K562 (cell line): ENCODE data around the gene MEX3A. TPM values are rescaled to one million over a fixed set of nuclear protein-coding genes. Genes with fewer than 3 reads are reported as not detected.

Experiments used
- ATAC-seq: fragments of 200-7000 bp; cut with Tn5 transposase; 3 replicates; pipeline ENCODE4 v1.9.1; 2020; ENCODE audit warnings: moderate library complexity
- BruUV-seq: library from RNA; stranded (reverse); fragments of 400-500 nt; replicated peaks from 2 replicates; lab custom pipeline; 2021; lab: Mats Ljungman, UMichigan
- CTCF ChIA-PET: fragments of 300-600 bp; formaldehyde crosslinking; extraction: SDS; loops from one replicate; lab custom pipeline; 2021; ENCODE audit warnings: low intra/inter-chr PET ratio; lab: Yijun Ruan, JAX
- POLR2A ChIA-PET: fragments of 300-600, 350-650 bp; sonication (Branson Sonifier 250); formaldehyde crosslinking; extraction: SDS; loops from one replicate; lab custom pipeline; 2021; ENCODE audit warnings: antibody characterized with exemption, inconsistent platforms; lab: Yijun Ruan, JAX
- DNase-seq, 4 experiments: peaks; one replicate each; pipeline versions ENCODE4 v3.0.0 to v3.0.0-alpha.2; 2011 to 2018; ENCODE audit warnings: low spot score in 3 of 4, mixed read lengths in 3 of 4; ENCODE audit errors: extremely low read depth in 1 of 4
- FAIRE-seq: peaks from 2 replicates; lab custom pipeline; 2011; peaks lifted over from hg19 to GRCh38; lab: Jason Lieb, UNC
- H2AFZ ChIP-seq: 2 replicates; pipeline ENCODE4 v1.6.0; 2011; ENCODE audit warnings: low read depth, low read length, control low read depth, inconsistent platforms
- H3K27ac ChIP-seq: fragments of 200-600 bp; 3 replicates; pipeline ENCODE4 v1.8.0; 2011; ENCODE audit warnings: low read depth, mild to moderate bottlenecking, control low read depth, inconsistent platforms, low read length, moderate library complexity, mixed read lengths; ENCODE audit errors: extremely low read depth
- H3K27me3 ChIP-seq, 2 experiments: fragments of 300-600 bp in 1 of 2; 2 replicates in 1 of 2; 3 replicates in 1 of 2; pipeline versions ENCODE4 v1.6.0 to v1.8.0; 2011; ENCODE audit warnings: inconsistent platforms in 2 of 2, low read length in 2 of 2, mild to moderate bottlenecking in 1 of 2, mixed read lengths in 1 of 2, moderate library complexity in 1 of 2; ENCODE audit not compliant: control insufficient read depth in 2 of 2, insufficient read depth in 2 of 2
- H3K36me3 ChIP-seq: fragments of 300-600 bp; 3 replicates; pipeline ENCODE4 v1.8.0; 2011; ENCODE audit warnings: mild to moderate bottlenecking, low read length, inconsistent platforms; ENCODE audit not compliant: control insufficient read depth, insufficient read depth
- H3K4me1 ChIP-seq, 2 experiments: fragments of 200-600 bp in 1 of 2; replicated peaks in 1 of 2; 2 replicates in 1 of 2; 3 replicates in 1 of 2; pipeline versions ENCODE4 v1.5.1 to v1.8.0; 2011; ENCODE audit warnings: inconsistent platforms in 2 of 2, low read length in 2 of 2, mild to moderate bottlenecking in 1 of 2, mixed read lengths in 1 of 2, moderate library complexity in 1 of 2; ENCODE audit not compliant: control insufficient read depth in 2 of 2, insufficient read depth in 2 of 2
- H3K4me2 ChIP-seq: 2 replicates; pipeline ENCODE4 v1.6.1; 2011; ENCODE audit warnings: low read length, control low read depth, inconsistent platforms, mixed read lengths; ENCODE audit not compliant: insufficient read depth
- H3K4me3 ChIP-seq: fragments of 200-600 bp; sonication (generic), shearing (Covaris generic); 2 replicates; pipeline ENCODE4 v1.5.1; 2016; ENCODE audit warnings: control low read depth, inconsistent platforms
- H3K79me2 ChIP-seq: fragments of 200-600 bp; 3 replicates; pipeline ENCODE4 v1.8.0; 2011; ENCODE audit warnings: low read length, inconsistent platforms; ENCODE audit not compliant: control insufficient read depth, insufficient read depth
- H3K9ac ChIP-seq, 2 experiments: 2 replicates each; pipeline versions ENCODE4 v1.6.0 to v1.6.1; 2011; ENCODE audit warnings: low read depth in 2 of 2, low read length in 2 of 2, control low read depth in 1 of 2, inconsistent platforms in 1 of 2, mild to moderate bottlenecking in 1 of 2, mixed read lengths in 1 of 2; ENCODE audit not compliant: insufficient read depth in 1 of 2
- H3K9me1 ChIP-seq: one replicate; pipeline ENCODE4 v1.6.0; 2011; ENCODE audit warnings: inconsistent platforms, mild to moderate bottlenecking, low read length, moderate library complexity; ENCODE audit not compliant: control insufficient read depth, insufficient read depth
- H3K9me3 ChIP-seq: replicated peaks from 2 replicates; pipeline ENCODE4 v1.5.1; 2011; ENCODE audit warnings: low read depth, low read length, inconsistent platforms; ENCODE audit not compliant: control insufficient read depth, insufficient read depth
- H4K20me1 ChIP-seq: replicated peaks from 2 replicates; pipeline ENCODE4 v1.6.1; 2011; ENCODE audit warnings: low read length, inconsistent platforms, mixed read lengths; ENCODE audit not compliant: control insufficient read depth, insufficient read depth
- ARHGAP35 ChIP-seq: fragments of 450-650 bp; IDR thresholded peaks from 2 replicates; pipeline ENCODE4 v1.6.1; 2018; ENCODE audit not compliant: partially characterized antibody
- BACH1 ChIP-seq: fragments of 200-800 bp; sonication (Bioruptor generic); IDR thresholded peaks from 2 replicates; pipeline ENCODE4 v1.6.1; 2016; ENCODE audit warnings: missing genetic modification characterization, missing compliant biosample characterization
- C11orf30 ChIP-seq: fragments of 450-650 bp; IDR thresholded peaks from 2 replicates; pipeline ENCODE4 v1.6.1; 2016; ENCODE audit warnings: low read depth, mild to moderate bottlenecking
- CCAR2 ChIP-seq: fragments of 200-400 bp; formaldehyde crosslinking; IDR thresholded peaks from 2 replicates; pipeline ENCODE4 v1.6.1; 2017; ENCODE audit warnings: mild to moderate bottlenecking, low read depth, low read length
- GMEB1 ChIP-seq: fragments of 250-450 bp; sonication (Bioruptor Pico); IDR thresholded peaks from 2 replicates; pipeline ENCODE4 v1.4.0; 2020; ENCODE audit warnings: mild to moderate bottlenecking
- MTA1 ChIP-seq: fragments of 450-650 bp; IDR thresholded peaks from 2 replicates; pipeline ENCODE4 v1.6.1; 2017; ENCODE audit warnings: borderline replicate concordance
- NFYB ChIP-seq: IDR thresholded peaks from 2 replicates; pipeline ENCODE4 v1.6.1; 2011; ENCODE audit warnings: mild to moderate bottlenecking, moderate library complexity; ENCODE audit not compliant: insufficient read length; ENCODE audit errors: extremely low read depth
- STAT5A ChIP-seq: IDR thresholded peaks from 2 replicates; pipeline ENCODE4 v1.6.1; 2012; ENCODE audit warnings: low read length, inconsistent platforms, borderline replicate concordance
- ZFPM2 ChIP-seq: fragments of 250-450 bp; sonication (Bioruptor Pico); IDR thresholded peaks from 2 replicates; pipeline ENCODE4 v1.5.1; 2022; ENCODE audit warnings: mild to moderate bottlenecking
- ZNF121 ChIP-seq: sonication (generic); formaldehyde crosslinking; conservative IDR thresholded peaks from 2 replicates; pipeline ENCODE4 v1.8.0; 2022; ENCODE audit warnings: missing genetic modification reagents
- ZNF134 ChIP-seq: fragments of 250-450 bp; sonication (Bioruptor Pico); conservative IDR thresholded peaks from 2 replicates; pipeline ENCODE4 v1.4.0; 2020
- ZNF197 ChIP-seq: fragments of 200-800 bp; sonication (Bioruptor generic); IDR thresholded peaks from 2 replicates; pipeline ENCODE4 v1.6.1; 2016; ENCODE audit warnings: low read depth, missing genetic modification characterization, missing compliant biosample characterization
- WGBS: fragments of 100-300 bp; shearing (Covaris generic); methylation state at CpG from one replicate; pipeline ENCODE4 v1.1.6; 2016; ENCODE audit warnings: low coverage, mixed read lengths; ENCODE audit not compliant: insufficient coverage; ENCODE audit errors: missing lambda C conversion rate; 5-methylcytosine and 5-hydroxymethylcytosine counted together
- in situ Hi-C: fragments of 300-500 bp; cut with MboI; formaldehyde crosslinking; loops from 4 replicates; pipeline ENCODE4 v1.15.0; 2018; ENCODE audit warnings: inconsistent platforms, mixed read lengths
- intact Hi-C: fragments of 100-400 bp; cut with micrococcal nuclease; formaldehyde crosslinking; loops from 2 replicates; pipeline ENCODE4 v1.14.2; 2022
- polyA plus RNA-seq, 8 experiments: library from polyadenylated mRNA; depleted of rRNA in 4 of 8; stranded (reverse) in 5 of 8; unstranded in 3 of 8; fragments of >200 nt; fragmentation: Nextera tagmentation in 2 of 8; fragmentation: Illumina TruSeq in 1 of 8; extraction: Ambion mirVana in 2 of 8; extraction: Trizol in 1 of 8; gene quantifications; 2 replicates each; pipeline versions ENCODE4 v1.2.1 to v1.2.3, GENCODE V29; 2011 to 2014; ENCODE audit warnings: inconsistent platforms in 1 of 8, missing spikeins in 1 of 8
- total RNA-seq, 7 experiments: library from RNA; depleted of rRNA in 6 of 7; stranded (reverse); fragments of >200 nt in 6 of 7; fragmentation: Illumina TruSeq in 2 of 7; extraction: Trizol in 2 of 7; gene quantifications; 2 replicates each; pipeline versions ENCODE4 v1.2.1 to v1.2.3, GENCODE V29; 2011 to 2021; ENCODE audit warnings: low replicate concordance in 1 of 7
- TF ChIP-seq, protein P1 (sequence below), 2 experiments: fragments of 200-800 bp in 1 of 2; sonication (Bioruptor generic) in 1 of 2; sonication (generic) in 1 of 2; formaldehyde crosslinking in 1 of 2; IDR thresholded peaks in 1 of 2; conservative IDR thresholded peaks in 1 of 2; 2 replicates each; pipeline versions ENCODE4 v1.5.0 to v1.6.1; 2016 to 2020; ENCODE audit warnings: missing compliant biosample characterization in 1 of 2, missing genetic modification characterization in 1 of 2, missing genetic modification reagents in 1 of 2

MEX3A gene
- total and polyA plus RNA-seq, 9 of the 15 experiments (the other 6 are each of a cell fraction or from before 2014, with no cell fraction given) = 0.36 to 13.7 (median 5.2) TPM

DNA sequence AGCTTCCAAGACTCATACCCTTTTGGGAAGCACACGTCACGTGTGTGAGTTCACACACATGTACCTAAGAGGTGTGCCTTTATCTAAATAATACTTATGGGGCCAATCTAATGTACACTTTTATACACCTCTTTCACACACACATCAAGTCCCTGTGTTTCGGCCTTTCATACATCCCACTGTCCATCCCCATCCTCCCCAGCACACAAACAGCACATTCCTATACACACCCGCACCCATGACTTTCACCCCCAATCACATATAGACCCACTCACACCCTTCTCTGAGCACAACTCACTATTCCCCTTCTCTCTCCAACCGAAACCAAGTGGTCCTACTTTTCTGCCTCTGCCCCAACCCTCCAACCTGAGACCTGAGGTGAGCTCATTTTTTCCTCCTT lies 3.5 kb downstream of the MEX3A start (continued):
- TF ChIP-seq ZNF134 (no peak), NFYB (no peak)
- TF ChIP-seq, all 486 proteins: peak for 0

GRCh38 chr1:156077430-156077760 lies 4.9 kb downstream of the MEX3A start:
- no peaks in the 10 kb centered on the region for H3K9me3 ChIP-seq
- intact Hi-C loops = no loop called here
- no peak overlapping the region for H3K27ac ChIP-seq
- BruUV-seq = no TSS peak
- H3K4me2 ChIP-seq = no peak overlapping the region
- WGBS = 95% methylated on average over 18 of the region's 19 CpGs
- TF ChIP-seq, protein P1, sequence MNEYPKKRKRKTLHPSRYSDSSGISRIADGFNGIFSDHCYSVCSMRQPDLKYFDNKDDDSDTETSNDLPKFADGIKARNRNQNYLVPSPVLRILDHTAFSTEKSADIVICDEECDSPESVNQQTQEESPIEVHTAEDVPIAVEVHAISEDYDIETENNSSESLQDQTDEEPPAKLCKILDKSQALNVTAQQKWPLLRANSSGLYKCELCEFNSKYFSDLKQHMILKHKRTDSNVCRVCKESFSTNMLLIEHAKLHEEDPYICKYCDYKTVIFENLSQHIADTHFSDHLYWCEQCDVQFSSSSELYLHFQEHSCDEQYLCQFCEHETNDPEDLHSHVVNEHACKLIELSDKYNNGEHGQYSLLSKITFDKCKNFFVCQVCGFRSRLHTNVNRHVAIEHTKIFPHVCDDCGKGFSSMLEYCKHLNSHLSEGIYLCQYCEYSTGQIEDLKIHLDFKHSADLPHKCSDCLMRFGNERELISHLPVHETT (CRISPR knock-in tag; conservative IDR thresholded peaks at IDR 0.05 in 1 of 2, IDR thresholded peaks at IDR 0.05 in 1 of 2) = no peak
- TF ChIP-seq ZNF121 = no peak
- TF ChIP-seq ARHGAP35 = no peak
- no peak for TF ChIP-seq BACH1 (tag)
- no peak for TF ChIP-seq C11orf30
- no peak for TF ChIP-seq ZNF197 (CRISPR knock-in tag)
- TF ChIP-seq STAT5A = no peak
- no peak for TF ChIP-seq GMEB1 (CRISPR knock-in tag)
- no peak for TF ChIP-seq MTA1
- no peak for TF ChIP-seq ZFPM2 (CRISPR knock-in tag)
- TF ChIP-seq CCAR2 = no peak
- TF ChIP-seq, all 486 proteins: peak for 0
- peaks cover 17 to 31% of the 10 kb centered on the region in 2 experiments; a peak in 4 of 5 replicates for H3K4me1 ChIP-seq
- ChIA-PET POLR2A (interaction anchor here (0.6 kb wide), 1 partner anchor 163 kb away, joined by 3 read pairs; no protein-coding TSS in a partner anchor), CTCF (no interaction called here)
- FAIRE-seq (no peak), ATAC-seq (no peak), DNase-seq (no peak)
- H3K4me3 ChIP-seq = no peak overlapping the region
- H3K27me3 ChIP-seq = no peaks in the 10 kb centered on the region
- no peak overlapping the region for H3K9ac ChIP-seq
- peaks cover 15% of the 10 kb centered on the region for H3K79me2 ChIP-seq
- in situ Hi-C loops = no loop called here
- no peak overlapping the region for H2AFZ ChIP-seq
- peaks cover 25% of the 10 kb centered on the region; the same call in 1 of the 3 replicates for H3K36me3 ChIP-seq
- no peaks in the 10 kb centered on the region for H4K20me1 ChIP-seq
- peaks cover 2% of the 10 kb centered on the region for H3K9me1 ChIP-seq
